C4-2B (cell line): ENCODE measurements around the gene ZBTB21.
"Not testable (repeated sequence)": the region's sequence is repeated elsewhere in the genome, so short reads cannot be mapped to it uniquely, and the experiment has no call there.

Experiments
- H3K27ac ChIP-seq: fragments of 450-650 bp; 2 replicates; pipeline ENCODE4 v1.5.1; 2017
- ZFX ChIP-seq: fragments of 450-650 bp; IDR thresholded peaks from 2 replicates; pipeline ENCODE4 v1.6.1; 2017
- TF ChIP-seq, protein P1 (sequence below): fragments of 450-650 bp; conservative IDR thresholded peaks from 2 replicates; pipeline ENCODE4 v1.5.1; 2017; ENCODE audit warnings: mild to moderate bottlenecking

Gene ZBTB21

DNA sequence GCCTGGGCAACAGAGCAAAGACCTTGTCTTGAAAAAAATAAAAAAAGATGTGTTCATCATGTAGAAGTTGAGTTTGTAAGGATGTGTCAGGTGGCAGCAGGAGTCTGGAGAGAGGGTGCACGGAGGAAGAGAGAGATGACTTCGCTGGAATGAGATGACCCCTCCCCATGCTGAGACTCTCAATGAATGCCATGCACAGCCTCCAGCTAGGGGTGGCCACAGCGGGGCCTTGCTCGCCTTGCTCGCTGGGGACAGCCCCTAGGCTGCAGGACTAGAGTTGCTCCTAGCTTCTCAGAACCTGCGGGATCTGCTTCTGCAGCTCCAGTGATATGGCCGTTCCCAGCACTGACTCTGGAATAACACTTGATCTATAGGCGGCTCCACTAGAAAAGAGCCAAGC is 49.8 kb downstream of the ZBTB21 start:
- TF ChIP-seq ZFX: no peak
- TF ChIP-seq, protein P1, sequence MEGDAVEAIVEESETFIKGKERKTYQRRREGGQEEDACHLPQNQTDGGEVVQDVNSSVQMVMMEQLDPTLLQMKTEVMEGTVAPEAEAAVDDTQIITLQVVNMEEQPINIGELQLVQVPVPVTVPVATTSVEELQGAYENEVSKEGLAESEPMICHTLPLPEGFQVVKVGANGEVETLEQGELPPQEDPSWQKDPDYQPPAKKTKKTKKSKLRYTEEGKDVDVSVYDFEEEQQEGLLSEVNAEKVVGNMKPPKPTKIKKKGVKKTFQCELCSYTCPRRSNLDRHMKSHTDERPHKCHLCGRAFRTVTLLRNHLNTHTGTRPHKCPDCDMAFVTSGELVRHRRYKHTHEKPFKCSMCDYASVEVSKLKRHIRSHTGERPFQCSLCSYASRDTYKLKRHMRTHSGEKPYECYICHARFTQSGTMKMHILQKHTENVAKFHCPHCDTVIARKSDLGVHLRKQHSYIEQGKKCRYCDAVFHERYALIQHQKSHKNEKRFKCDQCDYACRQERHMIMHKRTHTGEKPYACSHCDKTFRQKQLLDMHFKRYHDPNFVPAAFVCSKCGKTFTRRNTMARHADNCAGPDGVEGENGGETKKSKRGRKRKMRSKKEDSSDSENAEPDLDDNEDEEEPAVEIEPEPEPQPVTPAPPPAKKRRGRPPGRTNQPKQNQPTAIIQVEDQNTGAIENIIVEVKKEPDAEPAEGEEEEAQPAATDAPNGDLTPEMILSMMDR: no peak
- H3K27ac ChIP-seq: no peak overlapping the region

- not testable (repeated sequence) for H3K27ac ChIP-seq
Observed at GRCh38 chr21:41959697-41960096, 50.5 kb downstream of the ZBTB21 start.

DNA sequence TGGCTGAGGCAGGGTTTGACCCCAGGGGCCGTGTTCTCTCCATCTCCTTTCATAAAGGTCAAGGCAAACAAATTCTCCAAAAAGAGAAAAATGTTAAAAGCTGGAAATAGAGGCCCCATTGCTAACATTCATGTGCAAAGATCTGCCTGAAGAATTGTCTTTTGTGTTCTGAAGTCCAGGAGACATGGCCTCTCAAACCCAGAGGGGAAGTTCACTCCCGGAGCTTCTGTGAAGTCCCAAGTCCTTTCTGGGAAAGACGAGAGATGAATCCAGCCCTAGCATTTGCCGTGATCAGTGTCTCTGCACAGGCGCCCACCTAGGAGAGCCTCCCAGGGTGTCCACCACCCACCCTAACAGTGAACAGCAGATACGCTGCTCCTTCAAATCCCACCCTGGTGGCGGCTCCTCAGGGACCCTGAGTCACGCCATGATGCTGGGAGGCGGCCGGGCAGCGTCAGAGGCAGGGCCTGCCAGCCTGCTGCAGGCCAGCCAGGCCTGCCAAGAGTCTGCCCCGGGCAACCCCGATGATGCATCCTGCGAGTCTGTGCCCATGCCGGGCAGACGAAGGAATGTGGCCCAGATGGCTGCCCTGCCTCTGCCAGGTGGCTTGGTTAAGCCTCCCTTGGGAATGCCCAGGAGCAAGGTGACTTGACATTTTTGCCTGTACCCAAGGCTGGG is 51.1 kb downstream of the ZBTB21 start:
- no peak for TF ChIP-seq ZFX
- TF ChIP-seq, protein P1: no peak
- H3K27ac ChIP-seq: no peak overlapping the region

DNA sequence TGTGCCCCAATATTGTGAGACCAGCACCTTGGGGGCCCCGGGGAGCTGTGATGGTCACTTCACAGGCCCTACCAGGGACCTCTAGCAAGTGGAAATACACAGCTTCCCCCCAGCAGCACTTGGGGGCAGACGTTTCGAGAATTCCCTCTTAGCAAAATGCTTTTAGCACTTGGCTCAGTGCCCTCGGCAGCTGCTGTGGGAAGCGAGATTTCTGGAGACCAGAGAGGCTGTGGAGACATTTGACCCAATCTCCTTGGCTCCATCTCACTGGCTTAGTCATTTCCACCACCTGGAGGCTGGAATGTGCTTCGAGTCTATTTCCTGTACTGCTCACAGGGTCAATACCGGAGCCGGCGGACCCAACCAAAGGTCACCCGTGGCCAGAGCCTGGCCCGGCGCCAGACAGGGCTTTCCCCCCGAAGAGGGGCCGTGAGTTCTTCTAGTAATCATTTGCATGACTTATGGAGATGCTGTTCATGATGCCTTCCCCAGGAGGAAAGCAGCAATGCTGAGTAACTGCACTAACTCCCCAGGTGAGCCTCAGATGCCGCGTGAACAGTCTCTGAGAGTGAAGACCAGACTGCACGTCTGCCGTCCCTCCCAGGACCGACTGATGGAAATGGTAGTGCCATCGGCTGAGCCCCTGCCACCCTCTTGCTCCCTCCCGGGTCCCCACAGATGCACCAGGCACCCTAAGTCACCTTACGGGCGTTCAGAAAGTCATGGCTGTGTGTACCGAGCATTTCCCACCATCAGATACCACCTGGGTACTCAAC is 52.0 kb downstream of the ZBTB21 start:
- no peak overlapping the region for H3K27ac ChIP-seq
- no peak for TF ChIP-seq ZFX
- TF ChIP-seq, protein P1: no peak

DNA sequence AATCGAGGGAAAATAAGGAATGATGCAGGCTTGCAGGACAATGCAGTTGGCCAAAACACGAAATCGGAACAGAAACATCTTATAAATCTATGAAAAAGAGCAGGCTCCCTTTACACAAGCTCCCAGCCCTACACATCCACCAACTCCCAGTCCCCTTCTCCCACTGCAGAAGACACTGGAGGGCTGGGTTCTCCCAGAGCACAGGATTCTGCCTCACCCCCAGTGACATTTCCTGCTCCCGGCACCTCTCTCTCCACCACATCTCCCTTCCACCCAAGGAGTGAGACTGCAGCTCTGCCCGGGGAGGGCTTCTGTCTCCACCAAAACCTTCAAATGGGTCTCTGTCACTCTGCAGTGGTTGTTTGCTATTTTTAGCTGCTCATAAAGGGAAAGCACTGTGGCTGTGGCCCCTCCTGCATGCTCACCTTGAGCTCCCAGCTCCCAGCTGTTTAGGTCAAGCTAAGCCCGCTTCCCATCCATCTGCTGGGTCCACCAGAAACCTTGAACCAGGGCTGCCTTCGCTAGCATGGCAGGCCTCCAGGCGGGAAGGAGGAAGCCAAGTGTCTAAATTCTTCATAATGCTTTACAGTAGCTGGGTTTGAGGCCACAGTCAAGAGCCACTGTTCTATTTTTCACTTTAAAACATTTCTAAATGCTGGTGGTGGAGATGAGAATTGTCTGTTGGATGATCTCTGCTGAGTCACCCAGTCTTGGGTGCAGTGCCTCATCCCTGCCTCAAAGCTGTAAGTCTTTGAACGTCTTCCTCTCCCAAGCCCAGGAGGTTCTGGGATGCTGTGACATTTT is 53.0 kb downstream of the ZBTB21 start:
- peak overlapping the region; percentile 87; the same call in 1 of the 2 replicates for H3K27ac ChIP-seq
- no peak for TF ChIP-seq ZFX
- TF ChIP-seq, protein P1: no peak

DNA sequence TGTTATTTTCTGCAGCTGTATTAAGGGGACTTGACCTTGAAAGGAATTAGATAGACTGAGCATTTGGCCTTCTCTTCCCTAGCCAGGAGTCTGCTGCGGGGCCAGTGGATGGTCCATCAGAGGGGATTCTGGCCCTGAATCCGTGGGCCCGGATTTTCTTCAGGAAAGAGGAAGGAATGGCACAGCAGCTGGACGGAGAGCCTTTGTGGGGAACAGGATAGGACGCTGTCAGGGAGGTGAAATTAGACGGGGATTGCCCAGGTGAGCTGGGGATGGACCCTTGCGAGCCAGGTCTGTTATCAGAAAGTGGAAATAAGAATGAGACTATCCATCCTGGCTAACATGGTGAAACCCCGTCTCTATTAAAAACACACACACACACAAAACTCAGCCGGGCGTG is 54.6 kb downstream of the ZBTB21 start:
- H3K27ac ChIP-seq: peak overlapping the region; percentile 87
- TF ChIP-seq, protein P1: no peak
- no peak for TF ChIP-seq ZFX

GRCh38 chr21:41954654-41955499 is 55.3 kb downstream of the ZBTB21 start:
- peak overlapping the region; percentile 87 for H3K27ac ChIP-seq
- no peak for TF ChIP-seq ZFX
- TF ChIP-seq, protein P1: no peak
